RKO (cell line): ENCODE measurements around the gene PTPDC1.
"Not testable (repeated sequence)": the region's sequence is repeated elsewhere in the genome, so short reads cannot be mapped to it uniquely, and the experiment has no call there.

Experiments used
- DNase-seq: peaks from one replicate; pipeline ENCODE4 v3.0.0-alpha.2; 2016; ENCODE audit warnings: low spot score

PTPDC1 gene

GRCh38 chr9:94086486-94087345 lies 2.5 kb downstream of the PTPDC1 start:
- DNase-seq = peak; percentile 67

- not testable (repeated sequence) for DNase-seq
These were observed 10.2 kb downstream of the PTPDC1 start for GRCh38 chr9:94094219-94095145.

DNA sequence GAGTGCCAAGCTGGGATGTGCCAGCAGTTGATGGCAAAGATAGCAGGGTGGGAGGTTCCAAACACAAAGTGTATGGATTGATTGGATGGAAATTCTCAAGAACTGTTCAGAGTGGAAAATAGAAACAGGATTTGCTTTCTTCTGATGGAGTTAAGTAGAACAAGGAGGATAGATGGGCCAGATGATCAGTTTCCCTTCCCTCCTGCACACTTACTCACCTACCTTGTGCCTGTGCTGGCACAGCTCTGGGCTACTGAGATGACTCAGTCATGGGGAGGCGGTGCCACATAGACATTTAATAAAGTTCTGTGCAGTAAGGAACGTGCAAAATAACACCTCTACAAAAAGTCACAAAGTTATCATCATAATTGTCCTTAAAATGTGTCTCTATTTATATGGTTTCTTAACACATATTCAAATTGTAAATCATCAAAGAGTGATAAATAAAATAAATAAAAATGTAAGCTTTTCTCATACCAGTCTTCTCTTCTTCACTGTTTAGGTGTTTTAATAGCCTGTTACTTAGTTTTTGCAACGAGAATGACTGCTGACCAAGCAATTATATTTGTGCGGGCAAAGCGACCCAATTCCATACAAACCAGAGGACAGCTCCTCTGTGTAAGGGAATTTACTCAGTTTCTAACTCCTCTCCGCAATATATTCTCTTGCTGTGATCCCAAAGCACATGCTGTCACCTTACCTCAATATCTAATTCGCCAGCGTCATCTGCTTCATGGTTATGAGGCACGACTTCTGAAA lies 12.7 kb downstream of the PTPDC1 start:
- peak; percentile 26 for DNase-seq

- peak; percentile 48 for DNase-seq
These were observed 13.6 kb downstream of the PTPDC1 start for GRCh38 chr9:94097788-94098414.

DNA sequence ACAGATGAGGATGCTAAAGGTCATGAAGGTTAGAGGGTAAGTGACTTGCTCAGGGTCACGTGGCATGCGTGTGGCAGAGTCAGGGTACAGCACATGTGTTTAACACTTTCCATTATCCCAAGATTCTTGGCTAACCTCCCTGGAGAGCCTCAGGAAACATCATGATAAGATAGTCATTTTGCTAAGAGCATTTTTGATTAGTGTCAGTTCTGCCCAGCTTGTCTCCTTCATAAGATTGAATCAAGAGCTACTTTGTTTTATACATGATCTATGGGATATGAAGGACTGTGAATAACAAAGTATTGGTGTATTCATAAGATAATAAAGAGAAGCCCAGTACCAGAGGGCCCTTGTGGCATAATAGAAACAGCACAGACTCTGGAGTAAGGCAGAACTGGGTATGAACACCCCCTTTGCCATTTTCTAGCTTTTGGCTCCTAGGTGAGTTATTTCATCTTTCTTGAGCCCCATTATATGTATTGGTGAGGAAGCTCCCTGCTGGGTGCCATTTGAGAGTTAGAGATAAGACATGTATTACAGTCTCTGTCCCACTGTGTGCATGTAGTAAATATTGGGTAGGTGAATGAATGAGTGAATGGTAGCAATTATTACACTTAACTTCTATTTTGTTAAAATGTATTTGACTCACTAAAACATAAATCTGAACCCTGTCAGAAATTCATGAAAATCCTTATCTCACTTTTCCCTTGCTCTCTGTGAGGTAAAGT lies 16.1 kb downstream of the PTPDC1 start:
- DNase-seq = no peak

DNA sequence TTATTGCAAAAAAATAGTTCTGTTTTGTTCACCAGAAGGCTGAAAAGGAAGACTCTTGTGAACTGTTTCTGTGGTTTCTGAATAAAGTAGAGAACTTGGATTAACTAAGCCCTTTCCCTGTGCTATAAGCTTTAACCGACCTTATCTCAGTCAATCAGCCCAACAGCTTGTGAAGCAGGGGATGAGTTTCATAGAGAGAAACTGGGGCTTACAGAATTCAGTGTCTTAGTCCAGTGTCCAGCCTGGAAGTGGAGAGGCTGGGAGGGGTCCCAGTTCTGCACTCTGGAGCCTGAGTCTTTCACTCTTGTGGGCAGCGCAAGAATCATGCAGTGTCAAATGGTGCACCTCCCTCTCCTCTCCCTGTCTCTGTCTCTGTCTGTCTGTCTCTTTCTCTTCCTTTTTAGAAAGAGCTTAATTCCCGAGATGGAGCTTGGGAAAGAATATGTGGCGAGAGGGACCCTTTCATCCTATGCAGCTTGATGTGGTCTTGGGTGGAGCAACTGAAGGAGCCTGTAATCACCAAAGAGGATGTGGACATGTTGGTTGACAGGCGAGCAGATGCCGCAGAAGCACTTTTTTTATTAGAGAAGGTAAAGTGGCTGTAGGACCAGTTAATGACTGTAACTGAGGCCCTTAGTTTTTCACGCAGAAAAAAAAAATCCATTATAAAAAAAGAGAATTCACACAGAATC lies 17.0 kb downstream of the PTPDC1 start:
- no peak for DNase-seq

- no peak for DNase-seq
These were observed 24.3 kb downstream of the PTPDC1 start for GRCh38 chr9:94108584-94108983.

DNA sequence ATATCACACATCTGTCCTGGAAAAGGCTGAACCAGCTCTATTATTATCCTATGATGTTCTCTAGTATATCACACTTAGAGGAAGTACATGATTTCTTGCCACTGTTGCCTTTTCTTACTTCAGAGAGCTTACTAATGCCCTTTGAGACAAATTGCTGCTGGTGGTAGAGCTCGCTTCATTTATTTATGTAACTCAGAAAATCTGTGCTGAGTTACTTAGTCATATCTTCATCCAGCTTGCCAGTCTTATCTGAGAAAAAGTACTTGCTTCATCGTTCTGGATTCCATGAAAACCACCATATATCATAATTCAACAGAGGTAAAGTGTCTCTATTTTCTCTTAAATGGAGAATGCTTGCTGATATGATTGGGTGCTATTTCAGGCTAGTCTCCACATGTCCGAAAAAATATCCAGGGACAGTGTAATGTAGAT lies 26.6 kb downstream of the PTPDC1 start:
- no peak for DNase-seq

- no peak for DNase-seq
These were observed 27.2 kb downstream of the PTPDC1 start for GRCh38 chr9:94111446-94111845.

GRCh38 chr9:94112716-94113465 lies 28.6 kb downstream of the PTPDC1 start:
- DNase-seq = no peak

DNA sequence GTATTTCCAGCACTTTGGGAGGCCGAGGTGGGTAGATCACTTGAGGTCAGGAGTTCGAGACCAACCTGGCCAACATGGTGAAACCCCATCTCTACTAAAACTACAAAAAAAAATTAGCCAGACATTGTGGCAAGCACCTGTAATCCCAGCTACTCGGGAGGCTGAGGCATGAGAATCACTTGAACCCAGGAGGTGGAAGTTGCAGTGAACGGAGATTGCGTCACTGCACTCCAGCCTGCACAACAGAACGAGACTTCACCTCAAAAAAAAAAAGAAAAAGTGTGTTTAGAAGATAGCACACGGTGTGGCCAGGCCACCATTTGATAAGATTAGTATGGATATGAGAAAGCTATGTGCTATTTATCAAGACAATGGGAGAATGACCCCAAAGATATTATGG lies 35.8 kb downstream of the PTPDC1 start:
- not testable (repeated sequence) for DNase-seq

DNA sequence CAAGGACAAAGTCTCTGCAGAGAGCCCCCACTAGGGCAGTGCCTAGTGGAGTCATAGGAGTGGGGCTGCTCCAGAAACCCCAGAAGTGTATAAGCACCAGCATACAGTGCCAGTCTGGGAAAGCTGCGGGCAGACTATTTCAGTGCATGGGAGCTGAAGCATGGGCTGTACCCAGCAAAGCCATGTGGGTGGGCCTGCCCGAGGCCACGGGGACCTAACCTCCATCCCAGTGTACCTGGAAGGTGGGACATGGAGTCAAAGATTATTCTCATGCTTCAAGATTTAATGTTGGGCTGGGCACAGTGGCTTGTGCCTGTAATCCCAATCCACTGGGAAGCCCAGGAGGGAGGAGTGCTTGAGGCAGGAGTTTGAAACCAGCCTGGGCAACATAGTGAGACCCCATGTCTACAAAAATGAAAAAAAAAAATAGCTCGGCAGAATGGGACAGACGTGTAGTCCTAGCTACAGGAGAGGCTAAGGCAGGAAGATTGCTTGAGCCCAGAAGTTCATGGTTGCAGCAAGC lies 36.7 kb downstream of the PTPDC1 start:
- no peak for DNase-seq

DNA sequence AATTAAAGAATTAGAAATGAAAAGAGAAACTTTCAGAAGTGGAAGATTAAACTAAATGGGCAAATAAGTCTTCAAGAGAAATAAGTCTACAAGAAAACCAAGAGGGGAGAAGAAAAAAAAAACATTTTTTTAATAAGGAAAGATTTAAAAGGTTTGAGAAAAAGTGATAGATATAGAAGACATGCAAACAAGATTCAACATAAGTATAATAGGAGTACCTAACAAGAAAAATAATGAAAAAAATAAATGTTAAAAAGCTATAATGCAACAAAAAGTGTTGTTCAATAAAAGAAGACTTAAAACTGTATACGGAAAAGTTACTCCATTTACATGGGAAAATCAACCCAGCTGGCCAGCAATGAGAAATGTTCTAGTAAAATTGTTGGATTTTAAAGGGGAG lies 42.6 kb downstream of the PTPDC1 start:
- DNase-seq = no peak

- no peak for DNase-seq
These were observed 43.5 kb downstream of the PTPDC1 start for GRCh38 chr9:94127806-94128205.

- no peak for DNase-seq
These were observed 44.3 kb downstream of the PTPDC1 start for GRCh38 chr9:94128580-94128979.

DNA sequence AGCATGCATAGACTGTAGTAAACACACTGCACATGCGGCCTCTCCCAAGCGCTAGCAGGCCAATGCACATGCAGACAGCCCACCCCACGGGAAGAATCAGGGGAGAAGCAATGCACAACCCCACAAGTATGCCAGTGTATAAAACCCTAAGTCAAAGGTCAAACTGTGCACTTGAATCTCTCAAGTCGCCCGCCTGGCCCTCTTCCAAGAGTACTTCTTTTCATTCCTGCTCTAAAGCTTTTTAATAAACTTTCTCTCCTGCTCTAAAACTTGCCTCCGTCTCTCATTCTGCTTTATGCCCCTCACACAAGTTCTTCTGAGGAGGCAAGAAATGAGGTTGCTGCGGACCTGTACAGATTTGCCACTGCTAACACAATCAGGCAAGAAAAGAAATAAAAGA lies 50.4 kb downstream of the PTPDC1 start:
- no peak for DNase-seq

DNA sequence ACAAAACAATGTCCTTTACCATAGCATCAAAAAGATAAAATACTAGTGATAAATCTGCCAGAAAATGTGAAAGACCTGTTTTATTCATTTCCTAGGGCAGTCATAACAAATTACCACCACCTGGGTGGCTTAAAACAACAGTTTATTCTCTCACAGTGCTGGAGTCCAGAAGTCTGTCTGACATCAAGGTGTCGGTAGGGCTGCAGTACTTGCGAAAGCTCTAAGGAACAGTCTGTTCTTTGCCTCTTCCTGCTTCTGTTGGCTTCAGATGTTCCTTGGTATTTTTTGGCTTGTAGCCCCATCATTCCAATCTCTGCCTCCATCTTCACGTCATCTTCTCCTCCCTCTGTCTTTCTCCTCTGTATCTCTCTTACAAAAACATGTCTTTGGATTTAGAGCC lies 51.0 kb downstream of the PTPDC1 start:
- DNase-seq = no peak

DNA sequence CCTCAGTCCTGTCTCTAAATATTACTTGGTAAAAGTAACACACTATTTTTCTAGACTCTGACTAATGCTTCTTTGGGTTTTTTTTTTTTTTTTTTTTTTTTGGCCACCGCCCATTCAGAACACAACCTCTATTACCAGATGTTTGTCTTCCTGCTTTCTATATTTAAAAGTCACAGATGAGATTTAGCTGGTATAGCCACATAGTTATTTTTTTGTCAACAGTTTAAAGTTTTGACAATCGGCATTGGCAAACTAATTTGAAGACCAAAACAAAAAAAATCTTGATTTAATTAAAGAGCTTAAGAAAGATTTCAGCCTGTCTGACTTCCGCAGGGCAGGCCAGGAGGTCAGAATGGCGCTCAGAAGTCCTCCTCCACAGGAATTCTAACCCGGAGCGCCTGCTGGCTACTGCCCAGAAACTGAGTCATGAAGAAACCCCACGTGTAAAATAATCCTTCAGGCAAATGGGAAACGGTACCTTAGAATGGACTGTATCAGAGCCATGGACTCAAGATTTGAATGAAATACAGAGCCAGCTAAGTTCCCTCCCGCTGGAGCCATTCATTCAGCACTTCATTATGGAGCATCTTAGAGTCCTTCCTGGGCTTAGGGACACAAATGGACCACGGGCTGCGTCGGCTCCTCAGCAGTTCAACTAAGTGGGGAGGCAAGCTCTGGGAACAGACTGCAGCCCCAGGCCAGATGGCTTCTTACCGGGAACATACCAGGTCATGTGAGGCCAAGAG lies 55.6 kb downstream of the PTPDC1 start:
- peak; percentile 78 for DNase-seq

GRCh38 chr9:94140418-94140780 lies 56.1 kb downstream of the PTPDC1 start:
- no peak for DNase-seq
